ENCODE measurements around the gene FRYL.

DNA sequence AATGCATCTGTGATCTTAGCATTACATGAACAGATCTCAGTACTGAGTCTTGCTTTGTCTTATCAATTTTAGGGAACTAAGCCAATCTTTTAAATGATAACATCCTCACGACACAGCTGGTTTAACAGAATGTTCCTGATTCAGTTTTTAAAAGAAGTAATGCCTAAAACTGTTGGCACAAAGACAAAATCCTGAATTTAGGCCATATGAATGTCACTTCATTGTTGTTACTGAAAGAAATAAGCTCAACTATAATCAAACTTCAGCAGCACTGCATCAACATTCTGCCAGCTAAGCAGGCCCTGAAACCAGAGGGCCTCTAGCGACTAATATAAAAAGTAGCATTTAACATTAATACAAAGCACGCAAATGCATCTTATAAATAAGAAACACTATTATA lies 130.6 kb downstream of the FRYL start:
- TF ChIP-seq MTF2 (CRISPR knock-in tag; IDR thresholded peaks at IDR 0.05; ENCODE audit: borderline replicate concordance) (no peak), ZNF777 (CRISPR knock-in tag; IDR thresholded peaks at IDR 0.05) (no peak), ZNF33A (CRISPR knock-in tag; IDR thresholded peaks at IDR 0.05; ENCODE audit: borderline replicate concordance) (no peak), BCL6 (CRISPR knock-in tag; IDR thresholded peaks at IDR 0.05) (no peak), JUN (CRISPR knock-in tag; IDR thresholded peaks at IDR 0.05) (no peak), POLR2AphosphoS5 (IDR thresholded peaks at IDR 0.05; ENCODE audit: low read depth, low read length) (no peak)
- TF ChIP-seq, protein P1, sequence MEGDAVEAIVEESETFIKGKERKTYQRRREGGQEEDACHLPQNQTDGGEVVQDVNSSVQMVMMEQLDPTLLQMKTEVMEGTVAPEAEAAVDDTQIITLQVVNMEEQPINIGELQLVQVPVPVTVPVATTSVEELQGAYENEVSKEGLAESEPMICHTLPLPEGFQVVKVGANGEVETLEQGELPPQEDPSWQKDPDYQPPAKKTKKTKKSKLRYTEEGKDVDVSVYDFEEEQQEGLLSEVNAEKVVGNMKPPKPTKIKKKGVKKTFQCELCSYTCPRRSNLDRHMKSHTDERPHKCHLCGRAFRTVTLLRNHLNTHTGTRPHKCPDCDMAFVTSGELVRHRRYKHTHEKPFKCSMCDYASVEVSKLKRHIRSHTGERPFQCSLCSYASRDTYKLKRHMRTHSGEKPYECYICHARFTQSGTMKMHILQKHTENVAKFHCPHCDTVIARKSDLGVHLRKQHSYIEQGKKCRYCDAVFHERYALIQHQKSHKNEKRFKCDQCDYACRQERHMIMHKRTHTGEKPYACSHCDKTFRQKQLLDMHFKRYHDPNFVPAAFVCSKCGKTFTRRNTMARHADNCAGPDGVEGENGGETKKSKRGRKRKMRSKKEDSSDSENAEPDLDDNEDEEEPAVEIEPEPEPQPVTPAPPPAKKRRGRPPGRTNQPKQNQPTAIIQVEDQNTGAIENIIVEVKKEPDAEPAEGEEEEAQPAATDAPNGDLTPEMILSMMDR (CRISPR knock-in tag; IDR thresholded peaks at IDR 0.05): no peak

Measured in HepG2 (cell line).